ENCODE results near the gene KLK5. TPM values are rescaled to one million over a fixed set of nuclear protein-coding genes. Genes with fewer than 3 reads are reported as not detected.

The KLK5 gene
- total and polyA plus RNA-seq, 12 donors = not detected

GRCh38 chr19:50933640-50934039 lies 19.2 kb downstream of the KLK5 start:
- DNase-seq = no peak
- TF ChIP-seq POLR2A (IDR thresholded peaks at IDR 0.05) (no peak), CTCF (IDR thresholded peaks at IDR 0.05) (no peak)
- 70 to 78% (median 72%) methylated on average over 8 of the region's 8 CpGs for WGBS, 4 donors
- H3K4me1 ChIP-seq (replicated peaks in 1 of 2) = no peaks in the 10 kb centered on the region
- H3K36me3 ChIP-seq (replicated peaks in 1 of 2) = no peaks in the 10 kb centered on the region
- intact Hi-C loops (cut with DNase I) = loop anchor here in 1 of 2 donors (10.0 kb wide), 1 partner anchor 161 kb away; no protein-coding TSS in a partner anchor
- H3K4me3 ChIP-seq = no peak overlapping the region
- H3K27ac ChIP-seq = no peak overlapping the region
- H3K9me3 ChIP-seq (replicated peaks in 1 of 3) = no peaks in the 10 kb centered on the region
- peaks cover 1% of the 10 kb centered on the region for H3K27me3 ChIP-seq

GRCh38 chr19:50932690-50933083 lies 20.2 kb downstream of the KLK5 start:
- H3K4me1 ChIP-seq (replicated peaks in 1 of 2) = no peaks in the 10 kb centered on the region
- no peaks in the 10 kb centered on the region for H3K9me3 ChIP-seq (replicated peaks in 1 of 3)
- H3K27ac ChIP-seq = no peak overlapping the region
- WGBS, 4 donors = 59 to 69% (median 63%) methylated on average over 4 of the region's 4 CpGs
- no peak overlapping the region for H3K4me3 ChIP-seq
- H3K27me3 ChIP-seq = peaks cover 9% of the 10 kb centered on the region
- TF ChIP-seq CTCF (IDR thresholded peaks at IDR 0.05) (no peak), POLR2A (IDR thresholded peaks at IDR 0.05) (no peak)
- H3K36me3 ChIP-seq (replicated peaks in 1 of 2) = no peaks in the 10 kb centered on the region
- intact Hi-C loops (cut with DNase I) = loop anchor here in 1 of 2 donors (10.0 kb wide), 1 partner anchor 162 kb away; no protein-coding TSS in a partner anchor
- no peak for DNase-seq

GRCh38 chr19:50932018-50932689 lies 20.7 kb downstream of the KLK5 start:
- Histone ChIP-seq H3K27ac (no peak overlapping the region), H3K9me3 (replicated peaks in 1 of 3) (no peaks in the 10 kb centered on the region), H3K27me3 (peaks cover 14% of the 10 kb centered on the region), H3K4me3 (no peak overlapping the region), H3K36me3 (replicated peaks in 1 of 2) (no peaks in the 10 kb centered on the region), H3K4me1 (replicated peaks in 1 of 2) (no peaks in the 10 kb centered on the region)
- DNase-seq = no peak
- intact Hi-C loops (cut with DNase I) = loop anchor here in 1 of 2 donors (10.0 kb wide), 1 partner anchor 163 kb away; no protein-coding TSS in a partner anchor
- TF ChIP-seq CTCF (IDR thresholded peaks at IDR 0.05) = no peak
- no peak for TF ChIP-seq POLR2A (IDR thresholded peaks at IDR 0.05)
- WGBS, 4 donors = 65 to 75% (median 72%) methylated on average over 11 of the region's 11 CpGs

- DNase-seq = no peak
- Histone ChIP-seq H3K9me3 (replicated peaks in 1 of 3) (no peaks in the 10 kb centered on the region), H3K27ac (no peak overlapping the region), H3K36me3 (replicated peaks in 1 of 2) (no peaks in the 10 kb centered on the region), H3K4me3 (no peak overlapping the region), H3K4me1 (replicated peaks in 1 of 2) (no peaks in the 10 kb centered on the region), H3K27me3 (peaks cover 16% of the 10 kb centered on the region)
- intact Hi-C loops (cut with DNase I) = loop anchor here in 1 of 2 donors (10.0 kb wide), 1 partner anchor 164 kb away; no protein-coding TSS in a partner anchor
- TF ChIP-seq CTCF (IDR thresholded peaks at IDR 0.05) (no peak), POLR2A (IDR thresholded peaks at IDR 0.05) (no peak)
Observed at GRCh38 chr19:50931023-50931422, 21.8 kb downstream of the KLK5 start.
